H1 (cell line): ENCODE data around the gene PUSL1.

ENCODE experiments used
- ATF2 ChIP-seq: IDR thresholded peaks from 2 replicates; pipeline ENCODE4 v1.6.1; 2012; ENCODE audit warnings: low read length, inconsistent platforms
- CEBPB ChIP-seq: IDR thresholded peaks from 2 replicates; pipeline ENCODE4 v1.6.1; 2012; ENCODE audit warnings: low read depth, low read length
- CTCF ChIP-seq, 3 experiments: IDR thresholded peaks; 1 replicate in 2 of 3; 2 replicates in 1 of 3; pipeline versions ENCODE4 v1.5.1 to v1.6.1; 2011; ENCODE audit warnings: low read length in 3 of 3, mild to moderate bottlenecking in 3 of 3, inconsistent platforms in 2 of 3, low read depth in 1 of 3, moderate library complexity in 1 of 3; ENCODE audit not compliant: insufficient read depth in 1 of 3; ENCODE audit errors: control extremely low read depth in 1 of 3
- E2F6 ChIP-seq: IDR thresholded peaks from 2 replicates; pipeline ENCODE4 v1.6.1; 2012; ENCODE audit warnings: inconsistent platforms
- JUND ChIP-seq: IDR thresholded peaks from 2 replicates; pipeline ENCODE4 v1.6.1; 2011; ENCODE audit warnings: mild to moderate bottlenecking, improper control_type of control experiment, low read length
- MAFK ChIP-seq: IDR thresholded peaks from 2 replicates; pipeline ENCODE4 v1.6.1; 2012; ENCODE audit warnings: low read depth, mild to moderate bottlenecking, improper control_type of control experiment, low read length
- NANOG ChIP-seq: IDR thresholded peaks from 2 replicates; pipeline ENCODE4 v1.6.1; 2011; ENCODE audit warnings: low read length, low read depth, mild to moderate bottlenecking, inconsistent platforms; ENCODE audit not compliant: insufficient read depth, poor library complexity, severe bottlenecking
- RBBP5 ChIP-seq: IDR thresholded peaks from 2 replicates; pipeline ENCODE4 v1.7.1; 2012; ENCODE audit warnings: low read depth, mild to moderate bottlenecking, inconsistent platforms, low read length, moderate library complexity, borderline replicate concordance
- SP1 ChIP-seq: IDR thresholded peaks from 2 replicates; pipeline ENCODE4 v1.6.1; 2011; ENCODE audit warnings: low read depth, low read length
- USF2 ChIP-seq: IDR thresholded peaks from 2 replicates; pipeline ENCODE4 v1.6.1; 2011; ENCODE audit warnings: low read length, improper control_type of control experiment

GRCh38 chr1:1329304-1330210, 21.2 kb downstream of the PUSL1 start:
- TF ChIP-seq CEBPB (no peak), USF2 (no peak), E2F6 (no peak), CTCF (IDR thresholded peaks at IDR 0.05; ENCODE audit: control extremely low read depth in 1 of 3, insufficient read depth in 1 of 3, low read depth in 1 of 3, low read length in 3 of 3) (no peak), MAFK (no peak), ATF2 (no peak), JUND (no peak), SP1 (no peak), RBBP5 (no peak), NANOG (no peak)
